NB4 (cell line): ENCODE results near the gene GALNTL6.

Experiments used
- DNase-seq: peaks from one replicate; pipeline ENCODE4 v3.0.0; 2010; ENCODE audit warnings: low read depth
- H3K4me3 ChIP-seq: one replicate; pipeline ENCODE4 v1.5.1; 2011; ENCODE audit warnings: mild to moderate bottlenecking, low read depth, low read length, moderate library complexity
- CTCF ChIP-seq: IDR thresholded peaks from one replicate; pipeline ENCODE4 v1.5.1; 2012; ENCODE audit warnings: low read depth, low read length
- MYC ChIP-seq: IDR thresholded peaks from 2 replicates; pipeline ENCODE4 v1.6.1; 2011; ENCODE audit warnings: low read depth, low read length
- POLR2A ChIP-seq: IDR thresholded peaks from 2 replicates; pipeline ENCODE4 v1.6.1; 2011; ENCODE audit warnings: mild to moderate bottlenecking; ENCODE audit not compliant: insufficient read length; ENCODE audit errors: extremely low read depth
- TF ChIP-seq, protein P1 (sequence below): IDR thresholded peaks from 2 replicates; pipeline ENCODE4 v1.6.1; 2011; ENCODE audit warnings: low read depth, low read length

The GALNTL6 gene

GRCh38 chr4:173044340-173044739, 1231.1 kb downstream of the GALNTL6 start:
- TF ChIP-seq MYC: no peak
- TF ChIP-seq CTCF: no peak
- TF ChIP-seq POLR2A: no peak
- TF ChIP-seq, protein P1, sequence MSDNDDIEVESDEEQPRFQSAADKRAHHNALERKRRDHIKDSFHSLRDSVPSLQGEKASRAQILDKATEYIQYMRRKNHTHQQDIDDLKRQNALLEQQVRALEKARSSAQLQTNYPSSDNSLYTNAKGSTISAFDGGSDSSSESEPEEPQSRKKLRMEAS: no peak
- no peak overlapping the region for H3K4me3 ChIP-seq
- DNase-seq: no peak

DNA sequence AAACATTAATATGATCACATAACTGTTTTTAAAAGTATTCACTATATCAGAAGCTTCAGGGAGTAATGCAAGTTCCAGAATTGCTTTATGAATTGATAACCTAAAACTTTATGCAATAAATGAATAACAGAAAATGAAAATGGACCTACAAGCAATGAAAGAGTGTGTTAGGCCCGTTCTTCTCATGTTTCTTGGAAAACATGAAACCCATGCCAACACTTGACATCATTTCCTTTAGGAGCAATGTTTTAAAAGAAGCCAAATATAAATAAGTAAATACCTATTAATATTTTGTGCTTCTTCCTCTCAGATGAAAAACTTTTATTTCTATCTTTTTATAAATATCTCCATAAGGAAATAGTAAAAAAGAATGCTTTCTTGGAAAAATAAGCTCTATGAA, 1232.4 kb downstream of the GALNTL6 start:
- TF ChIP-seq, protein P1: no peak
- TF ChIP-seq MYC: no peak
- TF ChIP-seq POLR2A: no peak
- TF ChIP-seq CTCF: no peak
- no peak overlapping the region for H3K4me3 ChIP-seq
- no peak for DNase-seq

DNA sequence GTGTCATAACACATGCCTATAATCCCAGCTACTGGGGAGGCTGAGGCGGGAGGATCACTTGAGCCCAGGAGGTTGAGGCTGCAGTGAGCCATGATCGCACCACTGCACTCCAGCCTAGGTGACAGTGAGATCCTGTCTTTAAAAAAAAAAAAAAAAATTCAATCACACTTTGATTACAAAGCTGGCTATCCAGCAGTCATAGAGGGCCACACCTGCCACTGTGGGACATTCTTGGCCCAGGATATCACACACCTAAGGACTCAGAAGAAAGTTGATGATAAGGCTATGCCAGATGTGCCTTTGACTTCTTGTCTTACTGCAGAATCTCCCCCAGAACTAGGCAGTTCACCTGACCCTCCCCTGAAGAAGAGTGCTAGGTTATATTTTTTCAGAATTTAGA, 1232.9 kb downstream of the GALNTL6 start:
- no peak overlapping the region for H3K4me3 ChIP-seq
- TF ChIP-seq, protein P1: no peak
- no peak for TF ChIP-seq POLR2A
- TF ChIP-seq MYC: no peak
- TF ChIP-seq CTCF: no peak
- no peak for DNase-seq

- no peak for DNase-seq
- H3K4me3 ChIP-seq: no peak overlapping the region
- TF ChIP-seq, protein P1: no peak
- TF ChIP-seq MYC: no peak
- TF ChIP-seq CTCF: no peak
- no peak for TF ChIP-seq POLR2A
Measured at GRCh38 chr4:173046818-173047217, 1233.6 kb downstream of the GALNTL6 start.

DNA sequence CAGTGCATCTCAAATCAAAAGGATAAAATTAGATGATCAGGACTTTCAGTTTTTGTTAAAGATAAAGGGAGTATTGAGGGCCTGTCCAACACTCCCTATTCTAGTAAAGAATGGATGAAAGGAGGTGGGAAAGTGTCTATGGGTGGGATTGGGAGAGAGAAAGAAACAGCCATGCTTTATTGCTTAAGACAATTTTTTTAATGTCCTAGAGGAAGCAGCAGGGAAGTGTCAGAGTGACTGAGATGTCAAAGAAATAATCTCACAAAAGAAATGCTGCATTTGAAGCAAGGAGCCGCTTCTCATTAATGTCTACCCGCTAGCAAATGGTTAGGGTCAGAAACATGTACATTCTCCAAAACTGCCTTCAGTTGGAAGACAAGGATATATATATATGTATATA, 1238.0 kb downstream of the GALNTL6 start:
- TF ChIP-seq POLR2A: no peak
- TF ChIP-seq CTCF: no peak
- no peak for TF ChIP-seq MYC
- TF ChIP-seq, protein P1: no peak
- no peak for DNase-seq
- no peak overlapping the region for H3K4me3 ChIP-seq

DNA sequence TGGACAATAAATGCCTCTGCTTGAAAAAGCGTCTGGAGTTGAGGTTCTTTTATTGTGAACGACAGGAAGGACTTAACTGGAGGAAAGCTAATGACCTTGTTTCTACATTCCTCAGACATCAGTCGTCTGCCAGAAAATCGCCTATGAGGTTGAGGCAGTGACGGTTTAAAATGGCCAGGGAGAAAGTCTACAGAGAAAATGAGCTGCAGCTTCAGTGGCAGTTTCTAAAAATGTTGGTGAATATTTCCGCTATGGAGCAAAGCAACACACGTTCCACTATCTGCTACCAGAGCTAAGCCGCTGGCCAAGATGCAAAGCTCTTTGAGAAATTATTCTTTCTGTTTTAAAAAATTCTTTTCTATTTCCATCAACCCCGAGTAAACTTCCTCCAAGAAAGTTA, 1238.5 kb downstream of the GALNTL6 start:
- no peak overlapping the region for H3K4me3 ChIP-seq
- no peak for DNase-seq
- no peak for TF ChIP-seq CTCF
